GM21360 (cell line): Measurements from ENCODE around the gene GRK6.

Source experiments
- ATAC-seq: cut with Tn5 transposase; IDR thresholded peaks from one replicate; pipeline ENCODE4 v1.9.1; 2021; ENCODE audit warnings: mild to moderate bottlenecking, moderate library complexity; ENCODE audit not compliant: unreplicated experiment

The GRK6 gene

DNA sequence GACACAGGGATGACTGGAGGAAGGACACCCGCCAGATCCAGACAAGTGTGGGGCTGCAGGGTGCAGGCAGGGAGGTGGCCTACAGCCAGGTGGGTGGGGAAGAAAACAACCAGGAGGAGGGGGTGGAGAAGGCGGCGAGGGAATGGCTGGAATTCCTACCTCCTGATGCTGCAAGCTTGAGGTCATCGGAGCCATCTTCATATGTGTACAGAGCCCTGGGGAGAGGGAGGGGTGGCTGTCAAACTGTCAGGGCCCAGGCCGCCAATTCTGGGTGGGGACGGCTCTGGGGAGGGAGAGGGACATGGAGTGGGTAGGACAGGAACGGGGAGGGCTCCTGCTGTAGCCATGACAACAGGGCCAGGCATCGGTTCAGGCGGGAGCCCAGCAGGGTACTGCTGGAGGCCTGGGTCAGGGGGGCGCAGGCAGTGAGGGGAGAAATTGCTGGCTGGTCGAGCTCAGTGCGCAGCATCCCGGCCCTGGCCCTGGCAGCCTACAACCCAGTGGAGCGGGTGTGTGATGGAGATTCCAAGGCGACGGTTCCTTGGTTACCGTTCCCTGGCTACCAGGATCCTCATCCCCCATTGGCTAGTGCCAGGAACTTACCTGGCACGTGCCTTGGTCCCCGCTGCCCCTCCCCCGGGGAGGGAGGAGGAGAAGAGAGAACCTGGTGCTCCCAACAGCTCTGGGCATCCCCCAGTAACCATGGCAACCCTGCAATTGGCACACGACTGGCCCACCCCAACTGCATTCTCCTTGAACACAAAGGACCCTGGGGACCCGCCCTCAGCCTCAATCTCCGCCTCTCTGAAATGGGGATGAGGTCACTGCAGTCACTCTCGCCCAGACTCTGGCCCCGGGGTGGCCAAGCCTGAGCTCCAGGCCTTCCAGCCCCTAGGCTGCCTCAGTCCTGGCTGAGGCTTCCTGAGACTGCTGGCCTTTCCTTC lies 42.5 kb downstream of the GRK6 start:
- no peak for ATAC-seq

DNA sequence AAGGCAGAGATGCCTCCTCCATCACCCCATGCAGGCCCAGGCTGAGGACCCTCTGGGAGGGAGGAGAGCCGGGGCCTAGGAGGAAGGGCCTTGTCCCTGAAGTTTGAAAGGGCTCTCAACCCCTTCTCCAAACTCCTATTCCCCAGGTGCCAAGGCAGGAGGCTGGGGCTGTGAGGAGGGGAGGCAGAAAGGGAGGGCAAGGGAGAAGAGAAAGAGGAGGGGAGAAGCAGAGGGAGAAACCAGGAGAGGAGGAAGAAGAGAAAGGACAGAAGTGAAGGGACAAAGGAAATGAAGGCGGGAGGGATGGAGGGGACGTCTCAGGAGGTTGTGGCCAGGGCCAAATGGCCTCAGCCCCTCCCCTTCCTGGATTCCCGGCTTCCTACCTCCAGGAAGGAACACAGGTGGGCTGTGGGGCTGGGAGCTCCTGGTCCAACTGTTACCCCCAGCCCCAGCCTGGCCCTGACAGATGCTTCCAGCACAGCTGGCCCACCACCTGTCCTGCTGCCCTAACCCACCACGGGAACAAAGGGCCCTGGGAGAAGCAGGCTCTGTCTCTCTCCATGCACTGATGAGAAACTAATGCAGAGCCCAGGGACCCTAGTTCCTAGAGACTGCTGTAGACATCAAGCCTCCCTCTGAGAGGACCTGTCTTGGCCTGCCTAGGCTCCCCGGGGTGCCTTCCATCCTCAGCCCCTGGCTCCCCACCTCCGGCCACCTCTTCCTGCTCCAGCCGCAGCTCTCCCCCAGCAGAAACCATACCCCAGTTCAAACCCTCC lies 43.5 kb downstream of the GRK6 start:
- ATAC-seq: no peak

DNA sequence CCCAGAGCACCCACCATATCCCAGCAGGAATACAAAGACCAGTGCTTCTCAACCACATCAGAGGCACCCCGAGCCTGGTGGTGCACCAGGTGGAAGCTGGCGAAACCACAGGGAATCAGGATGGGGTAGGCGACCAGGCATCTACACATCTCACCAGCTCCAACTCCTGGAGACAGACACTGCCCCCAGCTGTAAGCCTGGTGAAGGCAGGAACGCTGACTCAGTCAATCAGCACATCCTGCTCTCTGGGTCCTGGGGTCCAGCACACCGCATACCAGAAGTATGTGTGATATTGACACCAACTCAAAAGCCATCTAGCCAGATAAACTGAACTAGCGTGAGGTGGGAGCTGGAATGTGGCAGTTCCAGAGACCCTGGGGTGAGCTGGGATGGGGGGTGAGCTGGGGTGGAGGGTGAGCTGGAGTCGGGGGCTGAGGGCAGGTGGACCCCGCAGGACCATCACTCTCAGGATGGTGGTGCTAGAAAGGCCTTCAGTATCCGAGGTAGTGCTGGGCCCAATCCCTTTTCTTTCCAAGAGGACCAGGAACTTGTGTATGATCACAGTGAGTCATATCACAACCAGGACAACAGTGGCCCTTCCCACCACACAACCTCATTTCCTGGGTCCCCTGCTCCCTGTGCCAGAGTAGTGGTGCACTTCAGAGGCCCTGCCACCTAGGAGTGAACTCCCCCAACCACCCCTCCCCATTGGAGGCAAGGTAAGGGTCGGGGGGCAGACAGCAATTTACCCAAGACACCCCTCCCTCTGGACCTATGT lies 44.5 kb downstream of the GRK6 start:
- ATAC-seq: no peak

DNA sequence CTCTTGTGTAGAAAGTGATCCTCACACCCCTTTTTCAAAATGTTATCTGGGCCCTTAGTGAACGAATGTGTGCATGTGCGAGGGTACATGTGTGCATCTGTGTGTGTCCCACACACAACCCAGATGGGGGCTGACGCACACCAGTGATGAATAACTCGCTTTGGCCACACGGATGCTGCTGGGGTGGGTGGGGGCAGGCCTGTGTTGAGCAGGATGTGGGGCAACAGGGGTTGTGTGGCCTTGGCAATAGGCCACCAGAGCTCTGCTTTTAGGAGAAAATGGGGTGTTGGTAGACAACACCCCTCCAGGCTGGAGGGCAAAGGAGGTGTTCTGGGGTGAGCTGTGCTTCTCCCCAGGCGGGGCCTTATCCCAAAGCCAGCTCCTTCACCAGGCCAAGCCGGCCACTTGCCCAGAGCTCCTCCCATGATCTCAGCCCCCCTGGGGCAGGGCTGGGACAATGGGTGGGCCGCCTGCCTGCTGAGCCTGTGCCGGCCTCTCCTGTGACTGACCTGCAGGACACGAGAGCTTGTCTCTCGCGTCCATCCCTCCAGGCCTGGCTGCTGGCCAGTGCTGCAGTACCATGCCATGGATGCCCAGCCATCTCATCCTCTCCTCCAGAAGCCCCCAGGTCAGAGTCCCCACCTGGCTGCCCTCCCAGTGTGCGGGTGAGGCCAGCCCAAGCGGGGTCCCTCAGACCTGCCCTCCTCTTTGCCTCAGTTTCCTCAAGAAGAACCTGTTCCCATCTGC lies 45.3 kb downstream of the GRK6 start:
- no peak for ATAC-seq

DNA sequence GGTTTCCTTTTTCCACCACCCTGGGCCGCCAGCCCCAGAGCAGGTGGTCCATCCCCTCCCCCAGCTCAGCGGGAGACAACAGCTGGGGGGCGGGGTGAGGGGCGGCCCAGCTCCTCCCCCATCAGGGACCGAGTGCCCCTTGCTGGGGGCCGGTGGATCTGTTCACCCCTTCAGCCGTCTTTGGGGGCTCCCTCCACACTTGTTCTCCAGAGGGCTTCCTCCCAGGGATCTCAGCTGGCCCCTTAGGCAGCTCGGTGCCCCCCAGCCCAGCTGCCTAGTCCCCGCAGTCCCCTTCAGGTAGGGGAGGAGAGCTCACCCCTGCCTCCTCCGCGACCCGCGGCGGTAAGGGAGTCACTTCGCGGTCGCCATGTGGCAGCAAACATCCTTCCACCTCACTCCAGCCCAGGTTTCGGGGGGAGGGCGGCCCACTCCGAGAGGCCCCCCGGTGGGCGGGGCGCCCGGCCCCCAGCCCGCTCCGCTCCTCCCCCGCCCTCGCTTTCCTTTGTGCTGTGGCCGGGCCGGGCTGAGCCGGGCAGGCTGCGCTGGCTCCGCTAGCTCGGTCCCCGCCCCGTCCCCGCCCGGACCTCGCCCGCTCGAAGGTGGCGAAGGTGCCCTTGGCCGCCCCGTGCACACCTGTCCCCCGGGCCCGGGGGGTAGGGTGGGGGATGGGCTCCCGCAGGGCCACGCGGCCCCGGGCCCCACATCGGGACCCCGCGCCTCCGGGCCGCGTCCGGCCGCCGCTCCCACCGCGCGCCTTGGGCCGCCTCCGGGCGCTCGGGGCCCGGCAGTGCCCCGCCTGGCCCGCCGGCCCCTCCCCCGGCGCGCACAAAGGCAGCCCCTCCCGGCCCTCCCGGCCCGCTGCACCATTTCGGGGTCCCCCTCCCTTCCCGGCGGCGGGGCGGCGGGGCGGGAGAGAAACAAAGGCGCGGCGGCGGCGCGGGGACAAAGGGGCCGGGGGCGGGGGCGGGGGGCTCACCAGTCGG lies 46.3 kb downstream of the GRK6 start:
- ATAC-seq: no peak

DNA sequence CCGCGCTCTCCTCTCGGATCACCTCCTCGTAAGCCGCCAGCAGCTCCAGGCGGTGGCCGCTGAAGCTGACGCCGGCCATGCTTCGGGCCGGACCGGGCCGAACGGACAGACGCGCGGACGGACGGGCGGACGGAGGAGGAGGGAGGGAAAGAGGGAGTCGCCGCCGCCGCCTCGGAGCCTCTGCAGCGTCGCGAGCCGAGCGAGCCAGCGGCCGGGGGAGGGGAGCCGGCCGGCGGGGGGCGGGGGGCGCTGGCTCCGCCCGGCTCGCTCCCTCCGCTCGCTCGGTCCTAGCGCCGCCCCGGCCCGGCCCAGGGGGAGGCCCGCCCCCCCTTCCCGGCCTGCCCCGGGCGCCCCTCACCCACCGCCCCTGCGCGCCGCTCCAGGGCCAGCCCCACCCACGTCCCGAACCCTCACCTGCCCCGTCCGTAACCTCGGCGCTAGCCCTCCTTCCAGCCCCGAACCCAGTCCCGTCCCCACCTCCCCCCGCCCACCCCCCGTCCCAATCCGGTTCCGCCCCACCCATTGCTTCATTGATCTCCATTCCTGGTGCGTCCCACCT lies 47.0 kb downstream of the GRK6 start, which contains the start of gene DBN1:
TSS of gene DBN1 (minus strand) at position 192 of the 559 bp plus-strand sequence. CDS start at position 79, 113 bp downstream.
- ATAC-seq: no peak

DNA sequence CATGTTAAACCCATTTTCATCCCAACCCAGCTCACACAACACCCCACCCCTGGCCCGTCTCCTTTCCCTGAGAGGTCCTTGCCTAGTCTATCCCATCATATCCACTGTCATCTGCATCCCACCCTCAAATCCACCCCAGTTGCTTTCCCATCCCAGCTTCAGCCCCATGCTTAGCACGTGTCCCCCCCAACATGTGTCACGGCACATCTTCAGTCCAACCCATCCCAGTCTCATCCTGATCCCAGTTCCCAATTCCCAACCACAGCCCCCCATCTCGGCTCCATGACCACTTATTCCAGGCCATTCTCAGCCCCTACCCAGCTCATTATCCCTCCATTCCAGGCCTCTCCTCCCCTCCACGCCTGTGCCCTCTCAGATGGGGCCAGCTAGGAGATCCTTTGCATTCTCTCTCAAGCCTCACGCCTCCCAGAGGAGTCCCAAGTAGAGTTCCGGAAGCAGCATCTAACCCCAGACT lies 47.6 kb downstream of the GRK6 start:
- ATAC-seq: no peak

DNA sequence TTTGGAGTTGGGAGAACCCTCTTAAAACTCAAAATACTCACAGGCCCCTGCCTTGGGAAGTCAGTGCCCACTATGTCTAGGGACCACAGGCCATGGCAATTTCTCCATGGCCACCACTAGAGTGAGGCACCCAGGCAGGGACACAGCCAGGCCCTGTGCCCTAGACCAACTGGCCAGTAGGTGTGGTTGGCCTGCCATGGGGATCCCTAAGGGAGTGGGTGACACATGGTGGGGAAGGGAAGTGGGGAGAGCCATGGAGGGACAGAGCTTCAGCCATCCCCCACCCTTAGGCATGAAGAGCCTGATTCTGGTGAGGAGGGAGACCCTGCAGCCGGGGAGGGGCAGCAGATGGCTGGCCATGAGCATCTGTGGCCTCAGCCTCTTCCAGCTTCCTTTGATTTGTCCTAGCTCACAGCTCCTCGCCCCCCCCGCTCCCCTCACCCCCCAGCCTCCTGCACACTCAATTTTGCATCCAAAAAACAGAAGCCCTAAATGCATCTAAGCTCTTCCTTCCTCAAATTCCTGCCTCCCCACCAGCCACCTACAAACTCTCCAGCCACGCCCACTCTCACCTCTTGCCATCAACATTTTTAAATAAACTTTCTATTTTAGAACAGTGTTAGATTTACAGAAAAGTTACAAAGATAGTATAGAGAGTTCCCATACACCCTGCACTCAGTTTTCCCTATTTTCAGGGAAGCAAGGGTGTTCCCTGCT lies 48.5 kb downstream of the GRK6 start:
- ATAC-seq: no peak

DNA sequence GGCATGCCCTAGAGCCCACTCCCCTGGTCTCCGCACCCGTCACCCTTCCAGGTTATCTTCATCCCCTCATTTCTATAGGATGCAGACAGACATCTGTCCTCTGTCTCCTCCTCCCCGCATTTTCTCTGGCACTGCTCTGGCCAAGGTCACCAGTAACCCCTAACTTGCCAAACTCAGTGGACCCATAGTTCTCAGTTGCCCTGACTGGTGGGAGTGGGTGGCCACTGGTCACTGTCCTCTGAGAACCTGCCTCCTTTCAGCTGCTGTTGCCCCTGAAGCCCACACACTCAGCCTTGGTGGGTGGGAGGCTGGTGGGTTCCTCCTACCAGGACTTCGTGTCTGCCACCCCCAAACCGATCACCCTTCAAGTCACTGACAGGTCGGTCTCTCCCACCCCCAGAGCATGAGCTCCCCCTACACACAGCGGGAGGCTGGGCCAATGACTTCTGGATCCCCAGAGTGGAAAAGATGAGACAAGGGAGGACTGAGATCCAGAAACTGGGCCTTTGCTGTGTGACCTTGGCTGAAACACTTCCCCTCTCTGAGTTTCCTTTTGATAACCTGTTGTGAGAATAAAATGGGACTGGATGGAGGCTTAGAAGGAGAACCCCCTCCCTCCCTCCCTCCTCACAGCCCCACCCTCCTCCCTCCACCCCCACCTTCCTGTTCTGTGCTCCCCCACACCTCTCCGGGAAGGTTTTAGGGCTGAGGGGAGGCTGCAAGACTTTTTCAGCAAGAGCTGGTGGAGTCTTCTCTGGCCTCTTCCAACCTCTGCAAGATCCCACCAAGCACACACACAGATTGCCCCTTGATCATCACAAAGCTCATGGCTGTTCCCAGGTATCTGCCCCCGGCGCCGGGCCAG lies 49.3 kb downstream of the GRK6 start:
- no peak for ATAC-seq

DNA sequence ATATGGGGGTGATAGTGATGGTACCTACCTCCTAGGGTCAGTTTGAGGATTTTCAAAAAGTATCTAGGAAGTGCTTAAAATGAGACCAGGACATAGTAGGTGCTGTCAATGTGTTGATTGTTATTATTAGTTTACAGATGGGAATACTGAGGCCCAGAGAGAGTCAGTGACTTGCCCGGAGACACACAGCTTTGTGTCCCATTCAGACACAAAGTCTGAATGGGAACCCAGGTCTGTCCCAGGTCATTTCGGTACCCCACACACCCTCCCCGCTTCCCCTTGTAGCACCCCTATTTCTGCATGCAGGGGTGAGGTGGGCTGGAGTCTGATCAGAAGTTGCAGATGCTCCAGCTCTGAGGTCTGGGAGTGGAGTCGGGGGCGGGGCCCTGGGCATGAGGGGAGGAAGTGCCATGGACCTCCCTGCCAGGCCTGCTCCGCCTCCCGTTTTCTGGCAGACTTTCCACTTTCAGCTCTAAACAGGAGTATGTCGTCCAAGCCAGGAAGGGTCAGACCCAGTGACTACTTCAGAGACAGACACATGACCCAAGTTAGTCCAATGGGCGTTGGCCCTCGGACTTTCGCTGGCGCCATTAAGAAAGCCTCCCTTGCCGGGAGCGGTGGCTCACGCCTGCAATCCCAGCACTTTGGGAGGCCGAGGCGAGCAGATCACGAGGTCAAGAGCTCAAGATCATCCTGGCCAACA lies 50.2 kb downstream of the GRK6 start:
- ATAC-seq: no peak

DNA sequence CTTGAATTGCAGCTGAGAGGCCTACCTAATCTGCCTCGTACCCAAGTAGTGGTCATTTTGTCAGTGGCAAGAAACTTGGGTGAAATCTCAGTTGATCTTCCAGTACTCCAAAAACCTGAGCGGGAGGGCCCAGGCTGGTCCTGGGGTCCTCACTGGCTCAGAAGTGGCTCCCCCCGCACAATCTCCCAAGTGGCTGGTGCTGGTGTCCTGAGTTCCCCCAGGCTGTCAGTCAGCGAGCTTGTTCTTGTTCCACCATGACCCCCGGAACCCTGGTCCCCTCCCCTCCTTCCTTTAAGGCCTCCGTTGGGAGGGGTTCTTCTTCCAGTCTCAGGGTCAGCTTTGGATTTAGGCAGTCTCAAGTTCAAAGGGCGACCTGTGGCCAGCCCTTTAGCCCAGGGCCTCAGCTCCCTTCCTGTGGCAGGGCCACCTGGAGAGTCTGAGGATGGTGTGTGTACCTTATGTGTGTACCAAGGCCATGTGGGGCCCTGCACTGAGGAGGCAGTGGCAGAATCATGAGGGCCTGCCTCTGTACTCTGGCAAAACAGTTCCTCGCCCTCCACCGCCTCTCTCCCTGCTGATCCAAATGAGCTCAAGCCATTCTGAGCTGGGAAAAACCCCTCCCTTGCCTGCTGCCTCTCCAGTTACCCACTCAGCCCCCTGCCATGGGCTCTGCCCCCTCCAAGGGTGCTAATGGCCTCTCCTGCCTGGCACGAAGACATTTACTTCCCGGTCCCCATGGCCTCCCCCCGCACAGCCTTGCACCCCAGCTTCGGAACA lies 51.4 kb downstream of the GRK6 start:
- no peak for ATAC-seq

DNA sequence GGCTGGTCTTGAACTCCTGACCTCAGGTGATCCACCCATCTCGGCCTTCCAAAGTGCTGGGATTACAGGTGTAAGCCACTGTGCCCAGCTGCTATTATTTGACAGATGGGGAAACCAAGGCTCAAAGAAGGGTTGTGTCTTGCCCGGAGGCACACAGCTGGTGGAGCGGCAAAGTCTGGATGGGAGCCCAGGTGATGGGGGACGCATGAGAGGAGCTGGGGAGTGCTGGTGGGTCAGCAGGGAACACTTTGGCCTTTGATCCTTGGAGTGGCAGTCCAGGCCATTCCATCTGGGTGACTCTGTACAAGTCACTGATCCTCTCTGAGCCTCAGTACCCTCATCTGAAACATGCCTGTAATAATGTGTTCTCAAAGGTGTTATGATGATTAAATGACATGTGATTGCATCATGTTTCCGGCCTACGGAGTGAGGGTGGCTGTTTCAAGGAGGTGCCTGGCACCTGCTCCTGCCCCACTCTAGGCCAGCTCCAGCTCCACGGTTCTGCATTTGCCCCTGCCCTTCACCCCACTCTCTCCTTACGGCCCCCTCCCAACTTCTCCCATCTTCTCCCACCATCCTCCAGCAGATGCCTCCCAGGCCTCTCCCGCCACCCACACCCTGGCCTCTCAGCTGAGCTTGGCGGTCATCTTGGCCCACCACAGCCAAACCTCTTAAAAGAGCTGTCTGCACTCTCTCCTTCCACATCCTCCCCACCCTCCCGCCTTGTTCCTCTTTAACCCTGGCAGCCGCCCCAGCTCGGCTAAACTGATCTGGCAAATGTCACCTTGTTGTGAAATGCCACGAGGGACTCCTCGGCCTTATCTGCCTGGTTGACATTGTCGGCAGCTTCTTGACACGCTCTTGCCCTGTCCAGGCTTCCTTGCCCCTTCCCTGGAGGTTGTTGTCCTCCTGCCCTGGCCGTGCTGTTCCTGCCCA lies 52.5 kb downstream of the GRK6 start:
- ATAC-seq: no peak

DNA sequence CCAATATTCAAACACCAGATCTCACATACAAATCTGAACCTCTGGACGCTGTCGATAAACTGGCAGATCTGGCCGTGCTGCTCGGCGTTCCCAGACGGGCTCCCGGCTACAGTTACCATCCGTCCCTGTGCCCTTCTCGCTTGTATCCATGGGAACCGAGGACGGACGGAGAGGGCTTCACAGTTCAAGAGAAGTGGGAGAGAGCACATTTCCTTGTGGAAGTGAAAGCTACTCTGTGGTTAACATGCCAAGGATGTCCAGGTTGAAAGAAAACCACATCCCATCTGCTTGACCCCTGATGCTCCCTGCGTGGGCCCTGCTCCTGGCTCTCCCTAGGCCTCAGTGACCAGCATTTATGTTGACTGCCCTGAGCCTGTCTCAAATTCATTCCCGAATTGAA lies 53.3 kb downstream of the GRK6 start:
- no peak for ATAC-seq

DNA sequence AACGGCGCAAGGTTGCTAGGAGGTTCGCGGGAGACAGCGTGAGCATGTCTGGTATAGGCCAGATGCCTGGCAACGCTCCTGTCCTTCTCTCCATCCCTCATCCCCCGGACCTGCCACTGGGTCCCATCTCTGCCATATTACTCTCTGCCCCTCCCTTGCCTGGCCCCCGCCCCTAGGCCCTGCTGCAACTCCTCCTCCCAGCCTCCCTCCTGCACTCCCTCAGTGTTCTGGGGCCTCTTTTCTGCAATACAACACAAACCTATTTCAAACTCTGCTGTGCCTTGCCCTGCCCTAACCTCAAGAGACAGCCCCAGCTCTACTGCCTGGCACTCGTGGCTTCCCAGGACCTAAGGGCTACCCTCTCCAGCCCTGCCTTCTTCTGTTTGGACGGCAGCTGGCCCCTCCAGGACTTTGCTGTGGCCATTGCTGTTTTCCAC lies 55.9 kb downstream of the GRK6 start:
- ATAC-seq: no peak

DNA sequence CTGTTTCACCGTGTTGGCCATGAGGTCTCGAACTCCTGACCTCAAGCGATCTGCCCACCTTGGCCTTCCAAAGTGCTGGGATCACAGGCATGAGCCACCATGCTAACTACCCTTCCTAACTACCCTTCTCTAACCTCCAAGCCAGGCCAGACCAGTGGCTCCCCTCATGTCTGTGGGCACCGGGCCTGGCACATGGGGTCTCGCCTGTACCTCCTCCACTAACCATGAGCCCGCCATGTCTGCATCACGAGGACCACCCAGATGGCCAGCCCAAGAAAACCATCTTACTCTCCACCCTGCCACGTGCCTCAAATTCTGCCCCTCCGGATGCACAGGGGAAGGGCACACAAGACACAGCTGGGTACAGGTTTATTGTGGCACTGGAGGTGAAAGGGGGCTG lies 56.6 kb downstream of the GRK6 start:
- ATAC-seq: no peak
